Measurements from ENCODE around the gene GPR108.

GRCh38 chr19:6765738-6766356, 28.5 kb upstream of the GPR108 start:
- no peak for TF ChIP-seq CTCF (optimal IDR thresholded peaks at IDR 0.05 in 1 of 3, IDR thresholded peaks at IDR 0.05 in 1 of 3, conservative IDR thresholded peaks at IDR 0.05 in 1 of 3; ENCODE audit: extremely low read depth in 1 of 3, insufficient read depth in 2 of 3, low read length in 3 of 3)
- no peak for TF ChIP-seq EZH2 (IDR thresholded peaks at IDR 0.05; ENCODE audit: low read length)

All from keratinocyte (primary cell).